ENCODE data around the gene TAF11L7.
"Not testable (repeated sequence)": the region's sequence is repeated elsewhere in the genome, so short reads cannot be mapped to it uniquely, and the experiment has no call there.

DNA sequence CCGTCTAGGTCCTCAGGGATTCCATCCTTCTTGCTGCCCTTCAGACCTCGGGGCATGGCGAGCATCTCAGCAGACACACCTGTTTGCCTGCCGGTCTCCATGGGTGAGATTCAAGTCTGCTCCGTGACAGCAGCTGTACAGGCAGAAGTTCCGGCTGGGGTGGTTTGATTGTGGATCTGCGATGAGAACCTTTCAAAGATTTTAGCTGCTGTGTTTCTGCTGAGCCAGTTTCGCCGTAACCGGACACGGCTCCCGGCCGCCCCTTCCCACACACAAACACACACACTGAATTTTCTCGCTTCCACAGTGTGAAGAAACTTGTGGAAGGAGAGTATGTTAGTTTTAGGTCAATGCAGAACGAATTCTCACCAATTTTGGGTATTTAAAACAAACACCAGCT lies 12.2 kb upstream of the TAF11L7 start, which contains the start of gene TAF11L10:
- TF ChIP-seq, protein P1, sequence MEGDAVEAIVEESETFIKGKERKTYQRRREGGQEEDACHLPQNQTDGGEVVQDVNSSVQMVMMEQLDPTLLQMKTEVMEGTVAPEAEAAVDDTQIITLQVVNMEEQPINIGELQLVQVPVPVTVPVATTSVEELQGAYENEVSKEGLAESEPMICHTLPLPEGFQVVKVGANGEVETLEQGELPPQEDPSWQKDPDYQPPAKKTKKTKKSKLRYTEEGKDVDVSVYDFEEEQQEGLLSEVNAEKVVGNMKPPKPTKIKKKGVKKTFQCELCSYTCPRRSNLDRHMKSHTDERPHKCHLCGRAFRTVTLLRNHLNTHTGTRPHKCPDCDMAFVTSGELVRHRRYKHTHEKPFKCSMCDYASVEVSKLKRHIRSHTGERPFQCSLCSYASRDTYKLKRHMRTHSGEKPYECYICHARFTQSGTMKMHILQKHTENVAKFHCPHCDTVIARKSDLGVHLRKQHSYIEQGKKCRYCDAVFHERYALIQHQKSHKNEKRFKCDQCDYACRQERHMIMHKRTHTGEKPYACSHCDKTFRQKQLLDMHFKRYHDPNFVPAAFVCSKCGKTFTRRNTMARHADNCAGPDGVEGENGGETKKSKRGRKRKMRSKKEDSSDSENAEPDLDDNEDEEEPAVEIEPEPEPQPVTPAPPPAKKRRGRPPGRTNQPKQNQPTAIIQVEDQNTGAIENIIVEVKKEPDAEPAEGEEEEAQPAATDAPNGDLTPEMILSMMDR (IDR thresholded peaks at IDR 0.05), result not testable (repeated sequence)
- not testable (repeated sequence) for TF ChIP-seq POLR2AphosphoS5, POLR2A (IDR thresholded peaks at IDR 0.05)

Data from breast epithelium (tissue), 3 donors.